G401.6 (cell line): ENCODE measurements around the gene CDK14.

ENCODE experiments used
- FAIRE-seq: peaks from 2 replicates; lab custom pipeline; 2012; peaks lifted over from hg19 to GRCh38; lab: Jason Lieb, UNC

CDK14 gene

GRCh38 chr7:90686146-90686545 lies 90.0 kb downstream of the CDK14 start:
- no peak for FAIRE-seq

DNA sequence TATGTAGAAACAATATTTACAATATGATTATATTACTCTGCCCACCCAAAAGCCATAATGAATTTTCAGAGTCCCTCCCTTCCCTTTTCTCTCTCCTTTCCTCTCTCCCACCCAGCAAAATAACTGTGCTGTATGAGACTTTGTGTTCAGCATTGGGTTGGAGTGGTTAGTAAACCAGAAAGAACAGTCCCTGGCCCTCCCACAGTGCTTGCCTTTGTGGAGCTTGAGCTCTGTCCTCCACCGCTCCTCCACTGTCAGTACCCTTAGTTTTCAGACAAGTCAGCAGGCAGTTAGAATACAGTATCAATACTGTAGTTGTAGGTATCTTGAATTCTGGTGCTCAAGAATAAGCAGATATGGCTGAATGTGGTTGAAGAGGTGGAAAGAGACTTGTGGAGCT lies 92.7 kb downstream of the CDK14 start:
- no peak for FAIRE-seq

GRCh38 chr7:90689260-90689659 lies 93.1 kb downstream of the CDK14 start:
- no peak for FAIRE-seq

DNA sequence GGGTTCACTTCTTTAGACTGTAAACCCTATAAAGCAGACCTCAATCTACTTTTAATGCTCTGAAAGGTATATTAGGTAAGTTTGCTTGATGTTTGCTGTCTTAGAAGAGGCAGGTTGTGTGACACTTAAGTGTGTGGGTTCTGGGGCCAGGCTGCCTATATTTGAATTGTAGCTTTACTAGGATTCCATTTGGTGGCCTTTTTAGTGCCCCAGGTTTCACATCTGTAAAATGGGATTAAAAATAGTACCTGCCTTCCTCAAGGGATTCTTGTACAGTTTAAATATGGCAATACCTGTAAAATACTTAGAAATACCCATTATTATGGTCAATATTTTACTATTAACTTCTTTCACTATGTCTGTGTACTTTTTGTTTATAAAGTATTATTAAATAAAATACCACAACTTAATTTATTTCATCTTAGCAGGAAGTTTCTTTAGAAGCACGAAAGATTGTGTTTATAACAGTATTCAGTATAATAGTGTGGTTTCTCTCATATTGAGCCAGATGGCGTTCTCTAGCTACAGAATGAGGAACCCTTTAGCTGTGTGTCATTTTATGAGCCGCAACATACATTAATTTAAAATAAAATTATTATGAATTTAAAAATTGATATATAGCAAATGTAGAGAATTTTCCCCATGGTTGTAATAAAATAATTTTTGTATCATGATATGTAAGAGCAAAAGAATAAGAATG lies 94.2 kb downstream of the CDK14 start:
- FAIRE-seq, result no peak

- FAIRE-seq, result no peak
Measured at GRCh38 chr7:90692396-90692795, 96.3 kb downstream of the CDK14 start.

GRCh38 chr7:90692947-90693346 lies 96.8 kb downstream of the CDK14 start:
- no peak for FAIRE-seq

- no peak for FAIRE-seq
Measured at GRCh38 chr7:90693939-90694338, 97.8 kb downstream of the CDK14 start.

GRCh38 chr7:90698616-90699015 lies 102.5 kb downstream of the CDK14 start:
- FAIRE-seq, result no peak

DNA sequence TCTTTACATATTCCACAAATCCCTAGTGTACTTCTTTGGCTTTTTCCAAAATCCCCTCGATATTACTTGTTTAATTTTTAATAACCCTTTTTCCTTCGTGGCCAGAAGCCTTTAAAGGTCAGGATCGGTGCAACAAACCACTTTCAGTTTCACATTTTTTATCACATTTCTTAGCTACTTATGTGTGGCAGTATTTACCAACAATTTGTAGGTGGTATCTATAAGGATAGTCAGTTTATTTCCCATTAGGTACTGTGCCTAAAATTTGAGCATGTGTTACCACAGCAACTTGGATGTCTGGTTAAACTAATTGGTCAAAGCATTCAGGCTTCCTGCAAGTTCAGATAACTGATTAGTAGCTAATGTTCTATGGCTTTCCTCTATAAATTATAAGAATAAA lies 104.9 kb downstream of the CDK14 start:
- no peak for FAIRE-seq

- no peak for FAIRE-seq
Measured at GRCh38 chr7:90701771-90702170, 105.7 kb downstream of the CDK14 start.

DNA sequence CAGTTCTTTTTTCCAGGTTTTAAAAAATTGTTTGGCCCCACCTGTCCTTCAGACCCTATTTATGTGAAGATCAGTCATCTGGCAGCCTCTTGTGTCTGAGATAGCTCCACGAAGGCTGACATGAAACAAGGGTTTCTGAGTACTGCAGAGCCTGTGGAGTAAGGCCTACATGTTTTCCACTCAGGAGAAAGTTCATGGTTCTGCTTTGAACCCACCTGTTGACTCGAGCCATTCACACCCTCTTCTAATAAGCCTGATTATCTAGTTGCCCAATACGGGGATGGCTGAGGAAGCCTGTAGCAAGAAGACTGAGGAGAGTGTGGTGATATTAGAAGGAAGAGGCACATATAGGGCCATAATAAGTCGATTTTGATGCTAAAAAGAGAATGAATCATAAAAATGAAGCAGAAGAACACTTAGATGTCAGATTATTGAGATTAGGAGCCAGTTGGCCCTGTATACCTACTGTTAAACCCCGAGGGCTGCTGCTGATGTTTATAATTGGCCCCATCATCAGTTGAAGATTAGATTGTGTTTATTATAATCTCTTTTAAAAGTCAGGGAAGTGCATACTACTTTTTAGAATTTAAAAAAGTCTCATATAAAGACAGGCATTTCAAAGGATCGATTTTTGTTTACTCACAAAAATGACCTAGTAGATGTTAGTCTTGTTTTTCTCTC lies 109.4 kb downstream of the CDK14 start:
- FAIRE-seq, result no peak

- no peak for FAIRE-seq
Measured at GRCh38 chr7:90706072-90706716, 110.1 kb downstream of the CDK14 start.

DNA sequence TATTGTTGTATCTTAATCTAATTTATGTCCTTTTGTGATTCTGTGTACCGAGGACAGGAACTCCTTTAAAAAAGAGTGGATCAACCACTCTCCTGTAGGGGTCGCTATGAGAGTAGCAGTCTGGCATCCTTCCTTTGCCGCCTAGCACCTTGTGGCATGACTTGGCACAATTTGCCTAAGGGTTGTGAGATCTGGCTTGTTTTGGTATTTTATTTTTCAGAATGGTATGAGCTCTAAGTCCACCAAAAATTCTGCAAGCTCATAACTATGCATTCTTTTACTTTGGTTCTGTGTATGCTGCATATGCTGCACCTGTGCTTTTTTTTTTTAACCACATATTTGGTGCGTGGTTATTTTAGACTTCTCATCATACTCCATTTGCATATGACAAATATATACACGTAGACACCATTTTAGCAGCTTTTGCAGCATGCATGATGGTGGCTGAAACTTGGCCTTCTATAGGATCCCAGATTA lies 112.8 kb downstream of the CDK14 start:
- no peak for FAIRE-seq

DNA sequence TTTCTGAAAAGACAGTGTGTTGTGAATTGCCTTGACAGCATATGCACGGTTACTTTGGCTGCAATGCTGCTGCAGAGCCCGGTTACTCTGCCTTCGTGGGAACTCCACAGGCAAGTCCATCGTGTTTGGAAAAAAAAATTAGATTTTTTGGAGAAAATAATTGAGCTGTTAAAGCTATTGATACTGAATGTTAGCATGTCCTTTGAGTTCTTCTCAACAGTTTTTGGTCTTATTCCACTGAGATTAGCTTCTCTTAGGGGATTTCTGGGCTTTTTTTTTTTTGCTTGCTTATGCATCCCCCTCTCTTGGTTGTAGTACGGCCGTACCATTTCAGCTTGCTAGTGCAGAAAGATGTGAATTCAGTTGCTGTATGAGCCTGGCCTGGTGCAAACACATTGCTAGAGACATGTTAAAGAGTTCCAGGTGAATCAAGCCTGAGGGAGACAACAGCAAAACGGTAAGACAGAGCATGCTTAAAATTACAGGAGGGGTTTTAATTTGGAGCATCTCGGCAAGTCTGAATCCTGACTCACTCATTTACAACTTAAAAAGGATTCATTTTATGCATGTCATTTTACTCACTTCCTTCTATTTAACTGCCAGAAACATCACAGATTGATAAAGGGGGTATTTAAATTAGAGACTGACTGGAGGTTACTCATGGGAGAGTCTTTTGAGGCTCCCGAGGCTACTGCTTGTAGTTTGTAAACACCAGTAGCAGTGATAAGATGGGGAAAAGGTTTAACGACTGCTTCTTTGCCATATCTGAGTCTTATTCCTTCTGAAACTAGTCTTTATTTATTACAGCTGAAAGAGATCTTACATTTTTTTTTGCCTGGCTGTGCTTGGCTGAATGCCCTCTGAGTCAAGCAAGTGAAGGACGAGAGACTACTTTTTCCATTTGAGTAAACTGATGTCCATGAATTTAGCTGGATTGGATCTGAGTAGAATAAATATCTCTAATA lies 113.7 kb downstream of the CDK14 start:
- no peak for FAIRE-seq

DNA sequence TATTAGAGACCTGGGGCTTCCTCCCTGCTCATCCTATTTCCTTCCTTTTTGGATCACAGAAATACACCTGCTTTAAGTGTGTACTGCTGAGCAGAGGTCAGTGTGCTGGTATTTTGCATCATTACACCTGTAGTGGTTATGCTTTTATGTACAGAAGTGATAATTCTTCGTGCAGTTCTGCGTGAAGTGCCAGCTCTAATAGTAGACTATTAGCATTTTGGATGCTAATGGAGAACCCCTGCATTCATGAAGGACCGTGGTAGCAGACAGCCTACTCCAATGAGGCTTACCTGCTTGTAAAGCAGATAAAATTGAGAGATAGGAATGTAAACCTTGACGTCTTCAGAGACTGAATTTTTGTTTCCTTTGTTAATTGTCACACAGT lies 114.3 kb downstream of the CDK14 start:
- FAIRE-seq, result no peak

GRCh38 chr7:90713628-90714027 lies 117.5 kb downstream of the CDK14 start:
- FAIRE-seq, result no peak

DNA sequence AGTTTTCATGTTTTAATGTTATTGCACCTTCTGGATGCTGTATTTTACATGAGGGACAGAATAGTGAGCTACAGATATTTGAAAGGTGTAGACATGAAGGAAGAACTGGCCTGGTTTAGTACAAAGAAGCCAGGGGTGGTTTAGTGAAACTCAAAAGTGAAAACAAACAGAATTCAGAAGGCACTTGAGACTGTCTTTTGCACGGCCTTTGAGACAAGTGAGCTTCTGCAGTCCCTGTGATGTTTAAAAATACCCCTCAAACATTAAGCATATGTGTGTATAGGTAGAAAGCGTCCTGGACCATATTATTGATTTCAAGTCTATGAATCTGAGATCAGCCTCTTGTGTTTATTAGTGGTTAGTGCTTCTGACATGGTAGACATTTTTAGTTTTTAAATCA lies 118.9 kb downstream of the CDK14 start:
- no peak for FAIRE-seq

- FAIRE-seq, result no peak
Measured at GRCh38 chr7:90717296-90718060, 121.4 kb downstream of the CDK14 start.

GRCh38 chr7:90719155-90719554 lies 123.0 kb downstream of the CDK14 start:
- FAIRE-seq, result no peak

GRCh38 chr7:90720984-90721760 lies 125.1 kb downstream of the CDK14 start:
- FAIRE-seq, result no peak
